GM12878 (cell line): ENCODE measurements around the gene SEMA5A. TPM values are rescaled to one million over a fixed set of nuclear protein-coding genes. Genes with fewer than 3 reads are reported as not detected.

Source experiments
- ATAC-seq: fragments of 200-7000 bp; cut with Tn5 transposase; 3 replicates; pipeline ENCODE4 v1.9.1; 2020; ENCODE audit warnings: mild to moderate bottlenecking, moderate library complexity
- BruUV-seq: library from RNA; stranded (reverse); fragments of 400-500 nt; replicated peaks from 2 replicates; lab custom pipeline; 2021; lab: Mats Ljungman, UMichigan
- CTCF ChIA-PET: fragments of 300-600 bp; sonication (Branson Sonifier 250); formaldehyde crosslinking; extraction: SDS; loops from one replicate; lab custom pipeline; 2021; ENCODE audit warnings: inconsistent platforms; lab: Yijun Ruan, JAX
- POLR2A ChIA-PET: fragments of 350-600 bp; formaldehyde crosslinking; extraction: SDS; loops from one replicate; lab custom pipeline; 2021; ENCODE audit warnings: inconsistent platforms; lab: Charles Lee
- RAD21 ChIA-PET: fragments of 300-600 bp; sonication (Branson Sonifier 250); formaldehyde crosslinking; loops from one replicate; lab custom pipeline; 2023; ENCODE audit warnings: antibody characterized with exemption; ENCODE audit not compliant: unreplicated experiment; lab: Charles Lee
- SMC1A ChIA-PET: fragments of 300-600 bp; sonication (Branson Sonifier 250); formaldehyde crosslinking; loops from one replicate; lab custom pipeline; 2023; ENCODE audit not compliant: unreplicated experiment, uncharacterized antibody; lab: Charles Lee
- DNase-seq: peaks from one replicate; pipeline ENCODE4 v3.0.0-alpha.2; 2011; ENCODE audit warnings: low read depth, low spot score
- FAIRE-seq: peaks from 3 replicates; lab custom pipeline; 2011; peaks lifted over from hg19 to GRCh38; lab: Jason Lieb, UNC
- H2AFZ ChIP-seq: 2 replicates; pipeline ENCODE4 v1.6.0; 2011; ENCODE audit warnings: low read depth, low read length, control low read depth; ENCODE audit not compliant: control insufficient read depth
- H3K27ac ChIP-seq: 2 replicates; pipeline ENCODE4 v1.5.1; 2011; ENCODE audit warnings: control low read depth; ENCODE audit not compliant: control insufficient read depth, insufficient read depth
- H3K27me3 ChIP-seq, 2 experiments: replicated peaks in 1 of 2; 2 replicates each; pipeline versions ENCODE4 v1.6.0 to v1.6.1; 2011; ENCODE audit warnings: low read length in 1 of 2; ENCODE audit not compliant: control insufficient read depth in 2 of 2, insufficient read depth in 2 of 2
- H3K36me3 ChIP-seq, 2 experiments: 2 replicates each; pipeline ENCODE4 v1.5.1; 2011; ENCODE audit warnings: low read length in 1 of 2; ENCODE audit not compliant: control insufficient read depth in 2 of 2, insufficient read depth in 2 of 2
- H3K4me1 ChIP-seq: 2 replicates; pipeline ENCODE4 v1.6.1; 2011; ENCODE audit warnings: mild to moderate bottlenecking, low read length, moderate library complexity, mixed read lengths; ENCODE audit not compliant: control insufficient read depth, insufficient read depth
- H3K4me2 ChIP-seq: 2 replicates; pipeline ENCODE4 v1.6.0; 2011; ENCODE audit warnings: control low read depth; ENCODE audit not compliant: control insufficient read depth, insufficient read depth
- H3K4me3 ChIP-seq: fragments of 200-600 bp; sonication (generic); 2 replicates; pipeline ENCODE4 v1.5.1; 2016
- H3K79me2 ChIP-seq: 2 replicates; pipeline ENCODE4 v1.6.0; 2011; ENCODE audit warnings: low read length; ENCODE audit not compliant: control insufficient read depth, insufficient read depth
- H3K9ac ChIP-seq: 2 replicates; pipeline ENCODE4 v1.8.0; 2011; ENCODE audit warnings: low read length, control low read depth, mixed read lengths; ENCODE audit not compliant: control insufficient read depth, insufficient read depth
- H3K9me3 ChIP-seq: replicated peaks from 3 replicates; pipeline ENCODE4 v1.5.1; 2011; ENCODE audit warnings: mild to moderate bottlenecking, low read length; ENCODE audit not compliant: control insufficient read depth, insufficient read depth
- H4K20me1 ChIP-seq: 2 replicates; pipeline ENCODE4 v1.6.0; 2011; ENCODE audit not compliant: control insufficient read depth, insufficient read depth
- CHD1 ChIP-seq: IDR thresholded peaks from 2 replicates; pipeline ENCODE4 v1.6.1; 2012; ENCODE audit warnings: low read depth, low read length, improper control_type of control experiment
- CHD2 ChIP-seq: IDR thresholded peaks from 2 replicates; pipeline ENCODE4 v1.6.1; 2011; ENCODE audit warnings: low read depth, low read length, improper control_type of control experiment, borderline replicate concordance
- EP300 ChIP-seq, 2 experiments: fragments of 150-350 bp in 1 of 2; IDR thresholded peaks; 2 replicates each; pipeline ENCODE4 v1.6.1; 2011 to 2012; ENCODE audit warnings: low read depth in 2 of 2, low read length in 2 of 2, borderline replicate concordance in 1 of 2, improper control_type of control experiment in 1 of 2, inconsistent platforms in 1 of 2; ENCODE audit not compliant: control insufficient read depth in 1 of 2
- EZH2 ChIP-seq: IDR thresholded peaks from 2 replicates; pipeline ENCODE4 v1.6.1; 2012; ENCODE audit warnings: low read depth, mild to moderate bottlenecking, control low read depth, inconsistent platforms, low read length, borderline replicate concordance; ENCODE audit not compliant: control insufficient read depth
- MTA2 ChIP-seq: fragments of 450-650 bp; IDR thresholded peaks from 2 replicates; pipeline ENCODE4 v1.6.1; 2016; ENCODE audit warnings: low read depth, mild to moderate bottlenecking, moderate library complexity
- PAX5 ChIP-seq: IDR thresholded peaks from 2 replicates; pipeline ENCODE4 v1.6.1; 2011; ENCODE audit warnings: low read depth, low read length, borderline replicate concordance
- POU2F2 ChIP-seq: IDR thresholded peaks from 3 replicates; pipeline ENCODE4 v1.6.1; 2011; ENCODE audit warnings: low read depth, mild to moderate bottlenecking, low read length, borderline replicate concordance
- RFX5 ChIP-seq: IDR thresholded peaks from 2 replicates; pipeline ENCODE4 v1.6.1; 2011; ENCODE audit warnings: low read depth, low read length, improper control_type of control experiment
- RUNX3 ChIP-seq: IDR thresholded peaks from 2 replicates; pipeline ENCODE4 v1.6.1; 2012; ENCODE audit warnings: low read length, inconsistent platforms
- SIX5 ChIP-seq: IDR thresholded peaks from 2 replicates; pipeline ENCODE4 v1.6.1; 2011; ENCODE audit warnings: mild to moderate bottlenecking, low read depth, low read length, moderate library complexity; ENCODE audit not compliant: severe bottlenecking
- WRNIP1 ChIP-seq: IDR thresholded peaks from 2 replicates; pipeline ENCODE4 v1.6.1; 2011; ENCODE audit warnings: low read depth, low read length, improper control_type of control experiment, borderline replicate concordance
- WGBS: methylation state at CpG from one replicate; pipeline ENCODE4 v1.1.6; 2016; ENCODE audit warnings: low lambda C conversion rate; ENCODE audit not compliant: insufficient replicate concordance, insufficient coverage; ENCODE audit errors: missing lambda C conversion rate; 5-methylcytosine and 5-hydroxymethylcytosine counted together
- in situ Hi-C: fragments of 300-500 bp; cut with MboI; formaldehyde crosslinking; loops from 9 replicates; pipeline ENCODE4 v1.14.3; 2018; ENCODE audit warnings: mixed read lengths
- intact Hi-C: fragments of 100-400 bp; cut with micrococcal nuclease; formaldehyde crosslinking; loops from one replicate; pipeline ENCODE4 v1.14.2; 2022; ENCODE audit not compliant: unreplicated experiment
- polyA plus RNA-seq, 11 experiments: library from polyadenylated mRNA; depleted of rRNA in 4 of 11; unstranded in 6 of 11; stranded (reverse) in 5 of 11; fragments of >200 nt; fragmentation: Nextera tagmentation in 4 of 11; fragmentation: Illumina TruSeq in 1 of 11; extraction: Ambion mirVana in 4 of 11; extraction: Trizol in 1 of 11; gene quantifications; 1 replicate in 1 of 11; 2 replicates in 10 of 11; pipeline versions ENCODE4 v1.2.1 to v1.2.3, GENCODE V29; 2011 to 2016; ENCODE audit warnings: inconsistent platforms in 2 of 11, missing spikeins in 2 of 11, low read depth in 1 of 11
- total RNA-seq, 4 experiments: library from RNA; depleted of rRNA in 3 of 4; stranded (reverse); fragments of >200 nt in 3 of 4; fragmentation: Illumina TruSeq in 1 of 4; extraction: Trizol in 1 of 4; gene quantifications; 2 replicates each; pipeline versions ENCODE4 v1.2.1 to v1.2.3, GENCODE V29; 2013 to 2021
- TF ChIP-seq, protein P1 (sequence below): fragments of 150-350 bp; IDR thresholded peaks from 2 replicates; pipeline ENCODE4 v1.6.1; 2014; ENCODE audit warnings: mild to moderate bottlenecking, low read depth, low read length

SEMA5A gene
- total and polyA plus RNA-seq, 10 of the 15 experiments (the other 5 are each of a cell fraction or from before 2014, with no cell fraction given): 0.03 to 2.4 (median 0.09) TPM; not detected in 1

GRCh38 chr5:9245071-9245470, 300.8 kb downstream of the SEMA5A start:
- in situ Hi-C loops (no loop called here), intact Hi-C loops (no loop called here)
- TF ChIP-seq EZH2: no peak
- no peak for TF ChIP-seq WRNIP1
- no peak for TF ChIP-seq SIX5
- TF ChIP-seq PAX5: no peak
- TF ChIP-seq CHD2: no peak
- TF ChIP-seq MTA2: no peak
- TF ChIP-seq RFX5: no peak
- TF ChIP-seq, protein P1, sequence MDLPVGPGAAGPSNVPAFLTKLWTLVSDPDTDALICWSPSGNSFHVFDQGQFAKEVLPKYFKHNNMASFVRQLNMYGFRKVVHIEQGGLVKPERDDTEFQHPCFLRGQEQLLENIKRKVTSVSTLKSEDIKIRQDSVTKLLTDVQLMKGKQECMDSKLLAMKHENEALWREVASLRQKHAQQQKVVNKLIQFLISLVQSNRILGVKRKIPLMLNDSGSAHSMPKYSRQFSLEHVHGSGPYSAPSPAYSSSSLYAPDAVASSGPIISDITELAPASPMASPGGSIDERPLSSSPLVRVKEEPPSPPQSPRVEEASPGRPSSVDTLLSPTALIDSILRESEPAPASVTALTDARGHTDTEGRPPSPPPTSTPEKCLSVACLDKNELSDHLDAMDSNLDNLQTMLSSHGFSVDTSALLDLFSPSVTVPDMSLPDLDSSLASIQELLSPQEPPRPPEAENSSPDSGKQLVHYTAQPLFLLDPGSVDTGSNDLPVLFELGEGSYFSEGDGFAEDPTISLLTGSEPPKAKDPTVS: no peak
- no peak for TF ChIP-seq RUNX3
- TF ChIP-seq CHD1: no peak
- no peak for TF ChIP-seq EP300 (IDR thresholded peaks at IDR 0.05; ENCODE audit: borderline replicate concordance in 1 of 2, control insufficient read depth in 1 of 2, low read depth in 2 of 2, low read length in 2 of 2)
- no peak for TF ChIP-seq POU2F2
- H3K4me2 ChIP-seq: no peak overlapping the region
- ATAC-seq (no peak), FAIRE-seq (no peak), DNase-seq (no peak)
- ChIA-PET CTCF (no interaction called here), RAD21 (no interaction called here), SMC1A (no interaction called here), POLR2A (no interaction called here)
- H3K4me3 ChIP-seq: no peak overlapping the region
- no peaks in the 10 kb centered on the region for H3K79me2 ChIP-seq
- WGBS: 27% methylated on average over 3 of the region's 3 CpGs
- no peaks in the 10 kb centered on the region for H3K4me1 ChIP-seq
- H3K27ac ChIP-seq: no peak overlapping the region
- H2AFZ ChIP-seq: no peak overlapping the region
- no peaks in the 10 kb centered on the region for H3K9me3 ChIP-seq
- no peak overlapping the region for H3K9ac ChIP-seq
- no peaks in the 10 kb centered on the region for H3K27me3 ChIP-seq
- no peaks in the 10 kb centered on the region for H3K36me3 ChIP-seq
- no peaks in the 10 kb centered on the region for H4K20me1 ChIP-seq
- no TSS peak for BruUV-seq
